Naive thymus-derived CD8-positive, alpha-beta T cell (primary cell): Measurements from ENCODE around the gene NEGR1. TPM values are rescaled to one million over a fixed set of nuclear protein-coding genes. Genes with fewer than 3 reads are reported as not detected.

Experiments used
- ATAC-seq, 2 donors: fragments of 150-1000 bp; cut with Tn5 transposase in 1 of 2; sonication (Bioruptor Pico), chemical (Tn5 transposase) in 1 of 2; 1 replicate in 1 of 2; 2 replicates in 1 of 2; pipeline ENCODE4 v1.10.0; 2021; ENCODE audit warnings: mild to moderate bottlenecking in 2 of 2, moderate library complexity in 2 of 2
- POLR2A ChIA-PET: fragments of 350-600 bp; sonication (Branson Sonifier 250); formaldehyde crosslinking; loops from one replicate; lab custom pipeline; 2021; ENCODE audit warnings: antibody characterized with exemption; lab: Charles Lee
- DNase-seq, 10 donors: peaks; one replicate each; pipeline versions ENCODE4 v3.0.0 to v3.0.0-alpha.2; 2020 to 2022
- H3K27ac Mint-ChIP-seq, 10 donors: one replicate each; pipeline ENCODE4 v1.8.0; 2020 to 2022; ENCODE audit warnings: mild to moderate bottlenecking in 10 of 10, mixed read lengths in 10 of 10, moderate library complexity in 4 of 10, inconsistent platforms in 1 of 10
- H3K27me3 Mint-ChIP-seq, 5 donors: one replicate each; pipeline ENCODE4 v1.8.0; 2021 to 2022; ENCODE audit warnings: mixed read lengths in 5 of 5
- H3K36me3 Mint-ChIP-seq, 3 donors: one replicate each; pipeline ENCODE4 v1.8.0; 2020 to 2022; ENCODE audit warnings: mixed read lengths in 3 of 3, mild to moderate bottlenecking in 2 of 3, inconsistent platforms in 1 of 3
- H3K4me1 Mint-ChIP-seq, 4 donors: one replicate each; pipeline ENCODE4 v1.8.0; 2021 to 2022; ENCODE audit warnings: mixed read lengths in 4 of 4
- H3K4me3 Mint-ChIP-seq, 10 donors: one replicate each; pipeline ENCODE4 v1.8.0; 2020 to 2022; ENCODE audit warnings: mild to moderate bottlenecking in 10 of 10, mixed read lengths in 10 of 10, moderate library complexity in 6 of 10, inconsistent platforms in 1 of 10
- H3K9me3 Mint-ChIP-seq, 9 donors: one replicate each; pipeline ENCODE4 v1.8.0; 2020 to 2022; ENCODE audit warnings: mixed read lengths in 9 of 9, mild to moderate bottlenecking in 3 of 9, inconsistent platforms in 1 of 9, moderate library complexity in 1 of 9
- polyA plus RNA-seq, 3 donors: library from polyadenylated mRNA; unstranded; fragments of 300-500 nt; fragmentation: Illumina TruSeq; gene quantifications; one replicate each; pipeline ENCODE4 v1.2.3, GENCODE V29; 2021
- total RNA-seq, 8 experiments: library from RNA in 2 of 8; stranded (reverse) in 2 of 8; gene quantifications; one replicate each; pipeline ENCODE4 v1.2.3 and lab custom pipeline; 2021 to 2026

The NEGR1 gene
- total and polyA plus RNA-seq, 5 experiments from 2014 or later = not detected

GRCh38 chr1:71592646-71593274 lies 689.6 kb downstream of the NEGR1 start:
- Mint-ChIP-seq H3K27ac (no peak overlapping the region), H3K9me3 (peaks cover 0 to 4% (median 0%) of the 10 kb centered on the region in 9 donors), H3K4me3 (no peak overlapping the region), H3K4me1 (no peaks in the 10 kb centered on the region), H3K27me3 (peaks cover 0 to 3% (median 0%) of the 10 kb centered on the region in 5 donors), H3K36me3 (no peaks in the 10 kb centered on the region)
- POLR2A ChIA-PET = no interaction called here
- DNase-seq (no peak), ATAC-seq (no peak)

- ATAC-seq = no peak
- peaks cover 0 to 4% (median 0%) of the 10 kb centered on the region in 9 donors for H3K9me3 Mint-ChIP-seq
- no peak for DNase-seq
- H3K27ac Mint-ChIP-seq = no peak overlapping the region
- no peaks in the 10 kb centered on the region for H3K4me1 Mint-ChIP-seq
- H3K4me3 Mint-ChIP-seq = no peak overlapping the region
- POLR2A ChIA-PET = no interaction called here
- H3K27me3 Mint-ChIP-seq = peaks cover 0 to 3% (median 0%) of the 10 kb centered on the region in 5 donors
- no peaks in the 10 kb centered on the region for H3K36me3 Mint-ChIP-seq
Observed at GRCh38 chr1:71589005-71589404, 693.3 kb downstream of the NEGR1 start.

- Mint-ChIP-seq H3K4me3 (no peak overlapping the region), H3K27ac (no peak overlapping the region), H3K9me3 (peaks cover 0 to 4% (median 0%) of the 10 kb centered on the region in 9 donors), H3K36me3 (no peaks in the 10 kb centered on the region), H3K27me3 (peaks cover 0 to 3% (median 0%) of the 10 kb centered on the region in 5 donors), H3K4me1 (no peaks in the 10 kb centered on the region)
- POLR2A ChIA-PET = no interaction called here
- no peak for DNase-seq
- no peak for ATAC-seq
Observed at GRCh38 chr1:71587961-71588360, 694.4 kb downstream of the NEGR1 start.

GRCh38 chr1:71586030-71586429 lies 696.3 kb downstream of the NEGR1 start:
- DNase-seq (no peak), ATAC-seq (no peak)
- Mint-ChIP-seq H3K4me3 (no peak overlapping the region), H3K9me3 (peaks cover 0 to 4% (median 0%) of the 10 kb centered on the region in 9 donors), H3K4me1 (no peaks in the 10 kb centered on the region), H3K36me3 (no peaks in the 10 kb centered on the region), H3K27me3 (peaks cover 0 to 3% (median 0%) of the 10 kb centered on the region in 5 donors), H3K27ac (no peak overlapping the region)
- POLR2A ChIA-PET = no interaction called here

- no peak for DNase-seq
- H3K27ac Mint-ChIP-seq = no peak overlapping the region
- H3K4me1 Mint-ChIP-seq = no peaks in the 10 kb centered on the region
- no peaks in the 10 kb centered on the region for H3K36me3 Mint-ChIP-seq
- POLR2A ChIA-PET = no interaction called here
- no peak overlapping the region for H3K4me3 Mint-ChIP-seq
- peaks cover 0 to 4% (median 0%) of the 10 kb centered on the region in 9 donors for H3K9me3 Mint-ChIP-seq
- H3K27me3 Mint-ChIP-seq = no peaks in the 10 kb centered on the region
- ATAC-seq = no peak
Observed at GRCh38 chr1:71583756-71584155, 698.6 kb downstream of the NEGR1 start.

GRCh38 chr1:71582673-71583072 lies 699.7 kb downstream of the NEGR1 start:
- Mint-ChIP-seq H3K36me3 (no peaks in the 10 kb centered on the region), H3K4me1 (no peaks in the 10 kb centered on the region), H3K27ac (no peak overlapping the region), H3K27me3 (no peaks in the 10 kb centered on the region), H3K9me3 (peaks cover 0 to 4% (median 0%) of the 10 kb centered on the region in 9 donors), H3K4me3 (no peak overlapping the region)
- POLR2A ChIA-PET = no interaction called here
- no peak for DNase-seq
- ATAC-seq = no peak

- Mint-ChIP-seq H3K36me3 (no peaks in the 10 kb centered on the region), H3K9me3 (peaks cover 0 to 6% (median 0%) of the 10 kb centered on the region in 9 donors), H3K4me1 (no peaks in the 10 kb centered on the region), H3K27ac (no peak overlapping the region), H3K27me3 (no peaks in the 10 kb centered on the region), H3K4me3 (no peak overlapping the region)
- no peak for ATAC-seq
- DNase-seq = no peak
- POLR2A ChIA-PET = no interaction called here
Observed at GRCh38 chr1:71577451-71578131, 704.7 kb downstream of the NEGR1 start.

GRCh38 chr1:71572038-71572437 lies 710.3 kb downstream of the NEGR1 start:
- Mint-ChIP-seq H3K4me1 (no peaks in the 10 kb centered on the region), H3K9me3 (peaks cover 0 to 3% (median 0%) of the 10 kb centered on the region in 9 donors), H3K27me3 (no peaks in the 10 kb centered on the region), H3K4me3 (no peak overlapping the region), H3K36me3 (no peaks in the 10 kb centered on the region), H3K27ac (no peak overlapping the region)
- no peak for ATAC-seq
- no peak for DNase-seq
- POLR2A ChIA-PET = no interaction called here

- ATAC-seq = no peak
- no peak for DNase-seq
- no peaks in the 10 kb centered on the region for H3K27me3 Mint-ChIP-seq
- H3K36me3 Mint-ChIP-seq = no peaks in the 10 kb centered on the region
- H3K4me1 Mint-ChIP-seq = no peaks in the 10 kb centered on the region
- H3K4me3 Mint-ChIP-seq = no peak overlapping the region
- POLR2A ChIA-PET = no interaction called here
- H3K9me3 Mint-ChIP-seq = no peaks in the 10 kb centered on the region
- no peak overlapping the region for H3K27ac Mint-ChIP-seq
Observed at GRCh38 chr1:71566413-71566812, 715.9 kb downstream of the NEGR1 start.

GRCh38 chr1:71565831-71566230 lies 716.5 kb downstream of the NEGR1 start:
- no peaks in the 10 kb centered on the region for H3K9me3 Mint-ChIP-seq
- no peak overlapping the region for H3K27ac Mint-ChIP-seq
- no peak for DNase-seq
- ATAC-seq = no peak
- POLR2A ChIA-PET = no interaction called here
- no peaks in the 10 kb centered on the region for H3K27me3 Mint-ChIP-seq
- H3K4me3 Mint-ChIP-seq = no peak overlapping the region
- H3K36me3 Mint-ChIP-seq = no peaks in the 10 kb centered on the region
- no peaks in the 10 kb centered on the region for H3K4me1 Mint-ChIP-seq

GRCh38 chr1:71565262-71565661 lies 717.1 kb downstream of the NEGR1 start:
- Mint-ChIP-seq H3K27ac (no peak overlapping the region), H3K4me3 (no peak overlapping the region), H3K9me3 (no peaks in the 10 kb centered on the region), H3K4me1 (no peaks in the 10 kb centered on the region), H3K36me3 (no peaks in the 10 kb centered on the region), H3K27me3 (no peaks in the 10 kb centered on the region)
- ATAC-seq = no peak
- DNase-seq = no peak
- POLR2A ChIA-PET = no interaction called here

- no peak for ATAC-seq
- Mint-ChIP-seq H3K36me3 (no peaks in the 10 kb centered on the region), H3K27ac (no peak overlapping the region), H3K4me1 (no peaks in the 10 kb centered on the region), H3K27me3 (no peaks in the 10 kb centered on the region), H3K9me3 (no peaks in the 10 kb centered on the region), H3K4me3 (no peak overlapping the region)
- POLR2A ChIA-PET = no interaction called here
- DNase-seq = no peak
Observed at GRCh38 chr1:71562298-71562697, 720.0 kb downstream of the NEGR1 start.

- Mint-ChIP-seq H3K4me3 (no peak overlapping the region), H3K36me3 (no peaks in the 10 kb centered on the region), H3K9me3 (no peaks in the 10 kb centered on the region), H3K4me1 (no peaks in the 10 kb centered on the region), H3K27me3 (no peaks in the 10 kb centered on the region), H3K27ac (no peak overlapping the region)
- DNase-seq (no peak), ATAC-seq (no peak)
- POLR2A ChIA-PET = no interaction called here
Observed at GRCh38 chr1:71561729-71562128, 720.6 kb downstream of the NEGR1 start.

GRCh38 chr1:71561206-71561605 lies 721.1 kb downstream of the NEGR1 start:
- no peaks in the 10 kb centered on the region for H3K27me3 Mint-ChIP-seq

More at GRCh38 chr1:71561206-71561605, 721.1 kb downstream of the NEGR1 start:
- Mint-ChIP-seq H3K27ac (no peak overlapping the region), H3K36me3 (no peaks in the 10 kb centered on the region), H3K4me1 (no peaks in the 10 kb centered on the region), H3K4me3 (no peak overlapping the region), H3K9me3 (no peaks in the 10 kb centered on the region)
- ATAC-seq (no peak), DNase-seq (no peak)
- POLR2A ChIA-PET = no interaction called here
